Heart right ventricle (tissue), 16 donors: ENCODE results near the gene DOLK. TPM values are rescaled to one million over a fixed set of nuclear protein-coding genes. Genes with fewer than 3 reads are reported as not detected.
A peak's percentile ranks its signal among the peaks of the same experiment; 100 is the strongest.

Source experiments
- ATAC-seq, 8 donors: fragments of 200-7000 bp; cut with Tn5 transposase; one replicate each; pipeline ENCODE4 v1.9.1; 2020; ENCODE audit warnings: mild to moderate bottlenecking in 8 of 8, moderate library complexity in 8 of 8, moderate number of reproducible peaks in 1 of 8
- DNase-seq, 2 donors: peaks; one replicate each; pipeline ENCODE4 v3.0.0-alpha.2; 2020
- H3K27ac ChIP-seq, 10 donors: fragments of 200-600 bp; sonication (generic) in 2 of 10; one replicate each; pipeline versions ENCODE4 v1.5.0 to v1.8.0; 2020 to 2022; ENCODE audit warnings: mild to moderate bottlenecking in 3 of 10
- H3K27me3 ChIP-seq, 7 donors: fragments of 200-600 bp; one replicate each; pipeline ENCODE4 v1.8.0; 2021 to 2022; ENCODE audit warnings: mild to moderate bottlenecking in 2 of 7
- H3K36me3 ChIP-seq, 9 donors: fragments of 200-600 bp; sonication (generic) in 1 of 9; one replicate each; pipeline versions ENCODE4 v1.5.0 to v1.8.0; 2020 to 2022; ENCODE audit warnings: mild to moderate bottlenecking in 2 of 9
- H3K4me1 ChIP-seq, 9 donors: fragments of 200-600 bp; sonication (generic) in 1 of 9; one replicate each; pipeline versions ENCODE4 v1.5.0 to v1.8.0; 2020 to 2022; ENCODE audit warnings: mild to moderate bottlenecking in 4 of 9
- H3K4me3 ChIP-seq, 10 donors: fragments of 200-600 bp; sonication (generic) in 2 of 10; one replicate each; pipeline versions ENCODE4 v1.5.0 to v1.8.0; 2020 to 2022; ENCODE audit warnings: mild to moderate bottlenecking in 7 of 10, moderate library complexity in 2 of 10
- H3K9me3 ChIP-seq, 11 donors: fragments of 200-600 bp in 10 of 11; sonication (generic) in 2 of 11; one replicate each; pipeline versions ENCODE4 v1.5.0 to v1.8.0; 2013 to 2022; ENCODE audit warnings: mild to moderate bottlenecking in 2 of 11, control low read depth in 1 of 11, moderate library complexity in 1 of 11
- CTCF ChIP-seq, 9 donors: fragments of 200-600 bp; sonication (generic) in 2 of 9; IDR thresholded peaks; one replicate each; pipeline versions ENCODE4 v1.5.0 to v1.8.0; 2021 to 2022; ENCODE audit warnings: antibody characterized with exemption in 9 of 9, mild to moderate bottlenecking in 5 of 9, moderate library complexity in 1 of 9
- WGBS, 2 donors: extraction: QIAGEN DNeasy Blood & Tissue Kit; methylation state at CpG; one replicate each; pipeline ENCODE4 v1.1.7; 2013; ENCODE audit warnings: inconsistent platforms in 1 of 2; 5-methylcytosine and 5-hydroxymethylcytosine counted together
- intact Hi-C, 10 donors: fragments of 100-400 bp; cut with DNase I; formaldehyde crosslinking; loops; one replicate each; pipeline versions ENCODE4 v1.11.1 to v1.14.2; 2022
- polyA plus RNA-seq, 2 donors: library from polyadenylated mRNA; stranded (reverse); fragments of 200-250 nt; gene quantifications; one replicate each; pipeline ENCODE4 v1.2.3, GENCODE V29; 2013
- total RNA-seq, 10 donors: library from RNA; stranded (reverse); fragmentation: NEBNext Ultra II Directional in 3 of 10; extraction: Animal tissue kit (Norgen Biotek cat#: 25700) in 3 of 10; gene quantifications; one replicate each; pipeline versions ENCODE4 v1.2.1 to v1.2.4, GENCODE V29; 2021 to 2023
- donor health status: Arrhythmogenic right ventricular cardiomyopathy.
- donor health status: ischemic (EF 13 %, LVEDD 7.1; RV severe dilation, severe dysfunction).
- donor health status: healthy with polysubstance abuse.
- donor health status: DM: no; HTN: yes; CAD: no.
- donor health status: DM: no; HTN: no; CAD: no.
- donor health status: ischemic (EF 25% LVEDD 6.9; RV normal size, moderate dysfunction).
- donor health status: ischemic (EF 25% LVEDD 5.7; RV mildly dilated, moderate dysfunction).
- donor health status: healthy.
- donor health status: DM: yes; HTN: yes; CAD: no.
- donor health status: Ischemic cardiomyopathy.
- donor health status: ischemic (EF 35%, LVEDD 5.7; RV mildly dilated, moderate dysfunction).
- donor health status: nonischemic (EF 11% LVEDD 7.7; RV severe dilation, severe dysfunction).
- donor health status: DM: yes; HTN: yes; CAD: no.
- donor health status: PGD.
- donor health status: ischemic (EF 29% LVEDD 5.4; RV normal size, mild dysfunction).
- donor health status: nonischemic (EF 23%, LVEDD 6.1; RV moderate dilation, normal function).

The DOLK gene
- total and polyA plus RNA-seq, 12 donors: 5.0 to 14.2 (median 8.8) TPM

- WGBS, 2 donors: 75 to 78% methylated on average over 23 of the region's 23 CpGs
- ATAC-seq: no peak
- peak overlapping the region; percentile 73 to 93 (median 84) for H3K27ac ChIP-seq
- H3K4me1 ChIP-seq: peaks cover 60 to 97% (median 87%) of the 10 kb centered on the region in 9 donors
- peaks cover 0 to 66% (median 17%) of the 10 kb centered on the region in 9 donors for H3K36me3 ChIP-seq
- intact Hi-C loops: no loop called here
- H3K4me3 ChIP-seq: no peak overlapping the region
- TF ChIP-seq CTCF (IDR thresholded peaks at IDR 0.05): no peak
- H3K27me3 ChIP-seq: no peaks in the 10 kb centered on the region
- DNase-seq: no peak
- H3K9me3 ChIP-seq: no peaks in the 10 kb centered on the region
These were observed 33.2 kb downstream of the DOLK start for GRCh38 chr9:128913995-128914772.

- DNase-seq (no peak), ATAC-seq (peak in 4 of 8 donors; percentile 14 to 36 (median 32))
- peak overlapping the region in 1 of 10 donors; percentile 10 for H3K4me3 ChIP-seq
- H3K27me3 ChIP-seq: no peaks in the 10 kb centered on the region
- WGBS, 2 donors: 45 to 60% methylated on average over 15 of the region's 15 CpGs
- H3K9me3 ChIP-seq: no peaks in the 10 kb centered on the region
- peak overlapping the region; percentile 73 to 93 (median 84) for H3K27ac ChIP-seq
- H3K36me3 ChIP-seq: peaks cover 0 to 69% (median 27%) of the 10 kb centered on the region in 9 donors
- peaks cover 58 to 91% (median 84%) of the 10 kb centered on the region in 9 donors for H3K4me1 ChIP-seq
- intact Hi-C loops: no loop called here
- TF ChIP-seq CTCF (IDR thresholded peaks at IDR 0.05): no peak
These were observed 34.1 kb downstream of the DOLK start for GRCh38 chr9:128913048-128913900.

GRCh38 chr9:128912270-128912853, 35.0 kb downstream of the DOLK start:
- H3K36me3 ChIP-seq: peaks cover 5 to 69% (median 36%) of the 10 kb centered on the region in 9 donors
- peaks cover 56 to 87% (median 80%) of the 10 kb centered on the region in 9 donors for H3K4me1 ChIP-seq
- H3K27ac ChIP-seq: peak overlapping the region; percentile 73 to 93 (median 84)
- no peak for TF ChIP-seq CTCF (IDR thresholded peaks at IDR 0.05)
- DNase-seq: no peak
- ATAC-seq: peak in 1 of 8 donors; percentile 10
- no peaks in the 10 kb centered on the region for H3K27me3 ChIP-seq
- H3K9me3 ChIP-seq: no peaks in the 10 kb centered on the region
- 74% methylated on average over 15 of the region's 15 CpGs for WGBS, 2 donors
- no peak overlapping the region for H3K4me3 ChIP-seq
- intact Hi-C loops: no loop called here

- Histone ChIP-seq H3K9me3 (no peaks in the 10 kb centered on the region), H3K4me1 (peaks cover 50 to 87% (median 77%) of the 10 kb centered on the region in 9 donors), H3K27ac (peak overlapping the region; percentile 73 to 93 (median 84)), H3K36me3 (peaks cover 5 to 69% (median 38%) of the 10 kb centered on the region in 9 donors), H3K4me3 (peak overlapping the region in 1 of 10 donors; percentile 5), H3K27me3 (no peaks in the 10 kb centered on the region)
- ATAC-seq (peak; percentile 71 to 95 (median 87)), DNase-seq (peak; percentile 78 to 86)
- no peak for TF ChIP-seq CTCF (IDR thresholded peaks at IDR 0.05)
- intact Hi-C loops: no loop called here
- WGBS, 2 donors: 20 to 28% methylated on average over 8 of the region's 8 CpGs
These were observed 35.8 kb downstream of the DOLK start for GRCh38 chr9:128911529-128912035.
